Loucy (cell line): ENCODE measurements around the gene KDR.

ENCODE experiments used
- EZH2phosphoT487 ChIP-seq: fragments of 200-600 bp; IDR thresholded peaks from 2 replicates; pipeline ENCODE4 v1.6.1; 2018; ENCODE audit warnings: antibody characterized with exemption, mild to moderate bottlenecking, moderate library complexity, borderline replicate concordance
- TF ChIP-seq, protein P1 (sequence below): fragments of 200-600 bp; sonication (generic); conservative IDR thresholded peaks from 2 replicates; pipeline ENCODE4 v1.5.1; 2014; ENCODE audit warnings: mild to moderate bottlenecking, antibody characterized with exemption, low read length

GRCh38 chr4:55162396-55162795, 37.0 kb upstream of the KDR start:
- TF ChIP-seq, protein P1, sequence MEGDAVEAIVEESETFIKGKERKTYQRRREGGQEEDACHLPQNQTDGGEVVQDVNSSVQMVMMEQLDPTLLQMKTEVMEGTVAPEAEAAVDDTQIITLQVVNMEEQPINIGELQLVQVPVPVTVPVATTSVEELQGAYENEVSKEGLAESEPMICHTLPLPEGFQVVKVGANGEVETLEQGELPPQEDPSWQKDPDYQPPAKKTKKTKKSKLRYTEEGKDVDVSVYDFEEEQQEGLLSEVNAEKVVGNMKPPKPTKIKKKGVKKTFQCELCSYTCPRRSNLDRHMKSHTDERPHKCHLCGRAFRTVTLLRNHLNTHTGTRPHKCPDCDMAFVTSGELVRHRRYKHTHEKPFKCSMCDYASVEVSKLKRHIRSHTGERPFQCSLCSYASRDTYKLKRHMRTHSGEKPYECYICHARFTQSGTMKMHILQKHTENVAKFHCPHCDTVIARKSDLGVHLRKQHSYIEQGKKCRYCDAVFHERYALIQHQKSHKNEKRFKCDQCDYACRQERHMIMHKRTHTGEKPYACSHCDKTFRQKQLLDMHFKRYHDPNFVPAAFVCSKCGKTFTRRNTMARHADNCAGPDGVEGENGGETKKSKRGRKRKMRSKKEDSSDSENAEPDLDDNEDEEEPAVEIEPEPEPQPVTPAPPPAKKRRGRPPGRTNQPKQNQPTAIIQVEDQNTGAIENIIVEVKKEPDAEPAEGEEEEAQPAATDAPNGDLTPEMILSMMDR, result no peak
- TF ChIP-seq EZH2phosphoT487, result no peak
